ENCODE data around the gene VPS16.

DNA sequence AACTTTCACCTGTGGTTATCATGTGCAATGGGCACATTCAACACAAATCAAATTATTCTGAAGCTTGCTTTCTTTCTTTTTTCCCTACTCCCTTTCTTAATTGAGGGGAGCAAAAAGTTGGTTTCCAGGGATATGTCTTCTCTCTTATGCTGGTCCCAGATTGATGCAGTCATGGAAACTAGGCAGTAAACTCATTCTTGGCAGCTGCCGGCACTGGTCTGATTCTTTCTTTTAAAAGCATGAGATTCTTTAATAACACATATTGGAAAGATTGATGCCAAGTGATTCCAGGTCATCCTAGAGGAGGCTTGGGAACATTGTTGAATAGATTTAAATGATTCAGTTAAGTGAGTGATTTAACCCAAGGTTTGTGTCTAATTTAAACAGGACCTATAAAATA, 61.7 kb downstream of the VPS16 start:
- TF ChIP-seq, protein P1, sequence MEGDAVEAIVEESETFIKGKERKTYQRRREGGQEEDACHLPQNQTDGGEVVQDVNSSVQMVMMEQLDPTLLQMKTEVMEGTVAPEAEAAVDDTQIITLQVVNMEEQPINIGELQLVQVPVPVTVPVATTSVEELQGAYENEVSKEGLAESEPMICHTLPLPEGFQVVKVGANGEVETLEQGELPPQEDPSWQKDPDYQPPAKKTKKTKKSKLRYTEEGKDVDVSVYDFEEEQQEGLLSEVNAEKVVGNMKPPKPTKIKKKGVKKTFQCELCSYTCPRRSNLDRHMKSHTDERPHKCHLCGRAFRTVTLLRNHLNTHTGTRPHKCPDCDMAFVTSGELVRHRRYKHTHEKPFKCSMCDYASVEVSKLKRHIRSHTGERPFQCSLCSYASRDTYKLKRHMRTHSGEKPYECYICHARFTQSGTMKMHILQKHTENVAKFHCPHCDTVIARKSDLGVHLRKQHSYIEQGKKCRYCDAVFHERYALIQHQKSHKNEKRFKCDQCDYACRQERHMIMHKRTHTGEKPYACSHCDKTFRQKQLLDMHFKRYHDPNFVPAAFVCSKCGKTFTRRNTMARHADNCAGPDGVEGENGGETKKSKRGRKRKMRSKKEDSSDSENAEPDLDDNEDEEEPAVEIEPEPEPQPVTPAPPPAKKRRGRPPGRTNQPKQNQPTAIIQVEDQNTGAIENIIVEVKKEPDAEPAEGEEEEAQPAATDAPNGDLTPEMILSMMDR (IDR thresholded peaks at IDR 0.05) = no peak
- TF ChIP-seq SREBF2 (IDR thresholded peaks at IDR 0.05) (no peak), KDM1A (IDR thresholded peaks at IDR 0.05; ENCODE audit: low read depth) (no peak), RFX5 (IDR thresholded peaks at IDR 0.05) (no peak), POLR2A (IDR thresholded peaks at IDR 0.05; ENCODE audit: low read length) (no peak), BCL3 (IDR thresholded peaks at IDR 0.05) (no peak), EP300 (IDR thresholded peaks at IDR 0.05) (no peak), CEBPB (IDR thresholded peaks at IDR 0.05) (no peak), MYC (IDR thresholded peaks at IDR 0.05; ENCODE audit: borderline replicate concordance, low read length) (no peak), POLR2AphosphoS2 (conservative IDR thresholded peaks at IDR 0.05; ENCODE audit: low read length) (no peak), CHD4 (IDR thresholded peaks at IDR 0.05; ENCODE audit: borderline replicate concordance) (no peak), BHLHE40 (IDR thresholded peaks at IDR 0.05; ENCODE audit: low read depth, low read length) (no peak), CHD2 (IDR thresholded peaks at IDR 0.05; ENCODE audit: low read length, partially characterized antibody) (no peak)
- TF ChIP-seq, protein P2, sequence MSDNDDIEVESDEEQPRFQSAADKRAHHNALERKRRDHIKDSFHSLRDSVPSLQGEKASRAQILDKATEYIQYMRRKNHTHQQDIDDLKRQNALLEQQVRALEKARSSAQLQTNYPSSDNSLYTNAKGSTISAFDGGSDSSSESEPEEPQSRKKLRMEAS (IDR thresholded peaks at IDR 0.05) = no peak

Data from A549 (cell line).